ENCODE results near the gene KLRC4.

DNA sequence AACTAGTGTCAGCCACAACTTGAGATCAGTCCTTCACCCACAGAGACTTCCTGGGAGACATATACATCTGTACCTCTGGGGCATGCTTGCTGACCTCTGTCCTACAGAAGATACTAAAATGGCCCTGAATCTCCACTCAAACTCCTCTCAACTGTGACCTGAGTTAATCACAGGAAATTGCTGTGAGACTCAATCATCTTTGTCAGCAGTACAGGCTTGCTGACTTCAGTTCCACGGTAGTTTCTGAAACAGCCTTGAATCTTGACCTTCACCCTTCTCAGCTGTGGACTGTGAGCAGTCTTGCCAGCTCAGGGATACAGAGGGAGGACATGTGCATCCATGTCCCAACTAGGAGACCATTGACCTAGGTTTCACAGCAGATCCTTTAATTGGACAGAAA is 45.0 kb upstream of the KLRC4 start:
- TF ChIP-seq CTCF (IDR thresholded peaks at IDR 0.05; ENCODE audit: low read depth, low read length, missing input control) (no peak), YY1 (IDR thresholded peaks at IDR 0.05) (no peak), JUND (IDR thresholded peaks at IDR 0.05) (no peak), SP1 (IDR thresholded peaks at IDR 0.05) (no peak), EGR1 (IDR thresholded peaks at IDR 0.05; ENCODE audit: low read depth in 2 of 2) (no peak), TAF1 (conservative IDR thresholded peaks at IDR 0.05) (no peak), RXRA (IDR thresholded peaks at IDR 0.05) (no peak), RAD21 (IDR thresholded peaks at IDR 0.05) (no peak), FOXA1 (IDR thresholded peaks at IDR 0.05) (no peak), HNF4A (conservative IDR thresholded peaks at IDR 0.05) (no peak)
- TF ChIP-seq, protein P1, sequence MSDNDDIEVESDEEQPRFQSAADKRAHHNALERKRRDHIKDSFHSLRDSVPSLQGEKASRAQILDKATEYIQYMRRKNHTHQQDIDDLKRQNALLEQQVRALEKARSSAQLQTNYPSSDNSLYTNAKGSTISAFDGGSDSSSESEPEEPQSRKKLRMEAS (IDR thresholded peaks at IDR 0.05) = no peak
- TF ChIP-seq, protein P2, sequence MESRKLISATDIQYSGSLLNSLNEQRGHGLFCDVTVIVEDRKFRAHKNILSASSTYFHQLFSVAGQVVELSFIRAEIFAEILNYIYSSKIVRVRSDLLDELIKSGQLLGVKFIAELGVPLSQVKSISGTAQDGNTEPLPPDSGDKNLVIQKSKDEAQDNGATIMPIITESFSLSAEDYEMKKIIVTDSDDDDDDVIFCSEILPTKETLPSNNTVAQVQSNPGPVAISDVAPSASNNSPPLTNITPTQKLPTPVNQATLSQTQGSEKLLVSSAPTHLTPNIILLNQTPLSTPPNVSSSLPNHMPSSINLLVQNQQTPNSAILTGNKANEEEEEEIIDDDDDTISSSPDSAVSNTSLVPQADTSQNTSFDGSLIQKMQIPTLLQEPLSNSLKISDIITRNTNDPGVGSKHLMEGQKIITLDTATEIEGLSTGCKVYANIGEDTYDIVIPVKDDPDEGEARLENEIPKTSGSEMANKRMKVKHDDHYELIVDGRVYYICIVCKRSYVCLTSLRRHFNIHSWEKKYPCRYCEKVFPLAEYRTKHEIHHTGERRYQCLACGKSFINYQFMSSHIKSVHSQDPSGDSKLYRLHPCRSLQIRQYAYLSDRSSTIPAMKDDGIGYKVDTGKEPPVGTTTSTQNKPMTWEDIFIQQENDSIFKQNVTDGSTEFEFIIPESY (IDR thresholded peaks at IDR 0.05) = no peak
- TF ChIP-seq, protein P3, sequence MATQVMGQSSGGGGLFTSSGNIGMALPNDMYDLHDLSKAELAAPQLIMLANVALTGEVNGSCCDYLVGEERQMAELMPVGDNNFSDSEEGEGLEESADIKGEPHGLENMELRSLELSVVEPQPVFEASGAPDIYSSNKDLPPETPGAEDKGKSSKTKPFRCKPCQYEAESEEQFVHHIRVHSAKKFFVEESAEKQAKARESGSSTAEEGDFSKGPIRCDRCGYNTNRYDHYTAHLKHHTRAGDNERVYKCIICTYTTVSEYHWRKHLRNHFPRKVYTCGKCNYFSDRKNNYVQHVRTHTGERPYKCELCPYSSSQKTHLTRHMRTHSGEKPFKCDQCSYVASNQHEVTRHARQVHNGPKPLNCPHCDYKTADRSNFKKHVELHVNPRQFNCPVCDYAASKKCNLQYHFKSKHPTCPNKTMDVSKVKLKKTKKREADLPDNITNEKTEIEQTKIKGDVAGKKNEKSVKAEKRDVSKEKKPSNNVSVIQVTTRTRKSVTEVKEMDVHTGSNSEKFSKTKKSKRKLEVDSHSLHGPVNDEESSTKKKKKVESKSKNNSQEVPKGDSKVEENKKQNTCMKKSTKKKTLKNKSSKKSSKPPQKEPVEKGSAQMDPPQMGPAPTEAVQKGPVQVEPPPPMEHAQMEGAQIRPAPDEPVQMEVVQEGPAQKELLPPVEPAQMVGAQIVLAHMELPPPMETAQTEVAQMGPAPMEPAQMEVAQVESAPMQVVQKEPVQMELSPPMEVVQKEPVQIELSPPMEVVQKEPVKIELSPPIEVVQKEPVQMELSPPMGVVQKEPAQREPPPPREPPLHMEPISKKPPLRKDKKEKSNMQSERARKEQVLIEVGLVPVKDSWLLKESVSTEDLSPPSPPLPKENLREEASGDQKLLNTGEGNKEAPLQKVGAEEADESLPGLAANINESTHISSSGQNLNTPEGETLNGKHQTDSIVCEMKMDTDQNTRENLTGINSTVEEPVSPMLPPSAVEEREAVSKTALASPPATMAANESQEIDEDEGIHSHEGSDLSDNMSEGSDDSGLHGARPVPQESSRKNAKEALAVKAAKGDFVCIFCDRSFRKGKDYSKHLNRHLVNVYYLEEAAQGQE (IDR thresholded peaks at IDR 0.05) = no peak
- TF ChIP-seq, protein P4, sequence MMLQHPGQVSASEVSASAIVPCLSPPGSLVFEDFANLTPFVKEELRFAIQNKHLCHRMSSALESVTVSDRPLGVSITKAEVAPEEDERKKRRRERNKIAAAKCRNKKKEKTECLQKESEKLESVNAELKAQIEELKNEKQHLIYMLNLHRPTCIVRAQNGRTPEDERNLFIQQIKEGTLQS (IDR thresholded peaks at IDR 0.05) = no peak

Data from liver (tissue), 3 donors.